GM23338 (cell line): ENCODE results near the gene ALG1L2.

Experiments
- CREB1 ChIP-seq: fragments of 250-450 bp; sonication (Bioruptor Pico); IDR thresholded peaks from 2 replicates; pipeline ENCODE4 v1.5.0; 2020; ENCODE audit warnings: low read depth, mild to moderate bottlenecking, moderate library complexity
- EZH2 ChIP-seq: fragments of 200-600 bp; sonication (generic); IDR thresholded peaks from one replicate; pipeline ENCODE4 v1.8.0; 2017; ENCODE audit warnings: antibody characterized with exemption, mild to moderate bottlenecking, low read depth; ENCODE audit not compliant: unreplicated experiment
- EZH2phosphoT487 ChIP-seq: fragments of 200-600 bp; sonication (generic); IDR thresholded peaks from one replicate; pipeline ENCODE4 v1.8.1; 2018; ENCODE audit warnings: antibody characterized with exemption; ENCODE audit not compliant: unreplicated experiment
- JUNB ChIP-seq: IDR thresholded peaks from one replicate; pipeline ENCODE4 v1.6.1; 2016; ENCODE audit warnings: antibody characterized with exemption; ENCODE audit not compliant: unreplicated experiment
- NANOG ChIP-seq: IDR thresholded peaks from 2 replicates; pipeline ENCODE4 v1.6.1; 2016; ENCODE audit warnings: antibody characterized with exemption, borderline replicate concordance
- POLR2AphosphoS5 ChIP-seq: IDR thresholded peaks from 2 replicates; pipeline ENCODE4 v1.6.1; 2016; ENCODE audit warnings: antibody characterized with exemption, low read depth
- REST ChIP-seq: IDR thresholded peaks from one replicate; pipeline ENCODE4 v1.6.1; 2018; ENCODE audit warnings: antibody characterized with exemption; ENCODE audit not compliant: unreplicated experiment
- STAT1 ChIP-seq: IDR thresholded peaks from one replicate; pipeline ENCODE4 v1.6.1; 2016; ENCODE audit warnings: antibody characterized with exemption; ENCODE audit not compliant: unreplicated experiment
- ZNF114 ChIP-seq: fragments of 250-450 bp; sonication (Bioruptor Pico); IDR thresholded peaks from 2 replicates; pipeline ENCODE4 v1.5.0; 2020; ENCODE audit warnings: mild to moderate bottlenecking, moderate library complexity
- ZNF331 ChIP-seq: fragments of 250-450 bp; sonication (Bioruptor Pico); IDR thresholded peaks from 2 replicates; pipeline ENCODE4 v1.5.0; 2020; ENCODE audit warnings: low read depth, mild to moderate bottlenecking, moderate library complexity
- ZNF462 ChIP-seq: fragments of 250-450 bp; sonication (Bioruptor Pico); IDR thresholded peaks from 2 replicates; pipeline ENCODE4 v1.5.0; 2020; ENCODE audit warnings: mild to moderate bottlenecking, moderate library complexity
- TF ChIP-seq, protein P1 (sequence below), 2 experiments: fragments of 200-600 bp in 1 of 2; sonication (generic) in 1 of 2; conservative IDR thresholded peaks; 2 replicates each; pipeline versions ENCODE4 v1.5.1 to v1.6.1; 2016 to 2017; ENCODE audit warnings: antibody characterized with exemption in 2 of 2, low read depth in 2 of 2, mild to moderate bottlenecking in 2 of 2, moderate library complexity in 1 of 2
- TF ChIP-seq, protein P2 (sequence below): IDR thresholded peaks from 2 replicates; pipeline ENCODE4 v1.6.1; 2016; ENCODE audit warnings: antibody characterized with exemption

DNA sequence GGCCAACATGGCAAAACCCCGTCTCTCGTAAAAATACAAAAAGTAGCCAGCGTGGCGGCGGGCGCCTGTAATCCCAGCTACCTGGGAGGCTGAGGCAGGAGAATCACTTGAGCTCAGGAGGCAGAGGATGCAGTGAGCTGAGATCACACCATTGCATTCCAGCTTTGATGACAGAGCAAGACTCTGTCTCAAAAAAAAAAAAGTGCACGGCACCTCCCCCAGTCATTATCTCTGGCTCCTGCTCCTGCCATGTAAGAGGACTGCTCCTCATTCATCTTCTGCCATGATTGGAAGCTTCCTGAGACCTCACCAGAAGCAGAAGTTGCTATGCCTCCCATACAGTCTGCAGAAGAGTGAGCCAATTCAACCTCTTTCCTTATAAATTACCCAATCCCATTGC lies 4.0 kb upstream of the ALG1L2 start:
- TF ChIP-seq, protein P1, sequence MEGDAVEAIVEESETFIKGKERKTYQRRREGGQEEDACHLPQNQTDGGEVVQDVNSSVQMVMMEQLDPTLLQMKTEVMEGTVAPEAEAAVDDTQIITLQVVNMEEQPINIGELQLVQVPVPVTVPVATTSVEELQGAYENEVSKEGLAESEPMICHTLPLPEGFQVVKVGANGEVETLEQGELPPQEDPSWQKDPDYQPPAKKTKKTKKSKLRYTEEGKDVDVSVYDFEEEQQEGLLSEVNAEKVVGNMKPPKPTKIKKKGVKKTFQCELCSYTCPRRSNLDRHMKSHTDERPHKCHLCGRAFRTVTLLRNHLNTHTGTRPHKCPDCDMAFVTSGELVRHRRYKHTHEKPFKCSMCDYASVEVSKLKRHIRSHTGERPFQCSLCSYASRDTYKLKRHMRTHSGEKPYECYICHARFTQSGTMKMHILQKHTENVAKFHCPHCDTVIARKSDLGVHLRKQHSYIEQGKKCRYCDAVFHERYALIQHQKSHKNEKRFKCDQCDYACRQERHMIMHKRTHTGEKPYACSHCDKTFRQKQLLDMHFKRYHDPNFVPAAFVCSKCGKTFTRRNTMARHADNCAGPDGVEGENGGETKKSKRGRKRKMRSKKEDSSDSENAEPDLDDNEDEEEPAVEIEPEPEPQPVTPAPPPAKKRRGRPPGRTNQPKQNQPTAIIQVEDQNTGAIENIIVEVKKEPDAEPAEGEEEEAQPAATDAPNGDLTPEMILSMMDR (conservative IDR thresholded peaks at IDR 0.05; ENCODE audit: low read depth in 2 of 2) = no peak
- TF ChIP-seq EZH2phosphoT487 (no peak), EZH2 (no peak), CREB1 (CRISPR knock-in tag) (no peak), STAT1 (no peak), REST (no peak), POLR2AphosphoS5 (no peak), JUNB (no peak), NANOG (no peak), ZNF114 (CRISPR knock-in tag) (no peak), ZNF331 (CRISPR knock-in tag) (no peak), ZNF462 (CRISPR knock-in tag) (no peak)
- TF ChIP-seq, protein P2, sequence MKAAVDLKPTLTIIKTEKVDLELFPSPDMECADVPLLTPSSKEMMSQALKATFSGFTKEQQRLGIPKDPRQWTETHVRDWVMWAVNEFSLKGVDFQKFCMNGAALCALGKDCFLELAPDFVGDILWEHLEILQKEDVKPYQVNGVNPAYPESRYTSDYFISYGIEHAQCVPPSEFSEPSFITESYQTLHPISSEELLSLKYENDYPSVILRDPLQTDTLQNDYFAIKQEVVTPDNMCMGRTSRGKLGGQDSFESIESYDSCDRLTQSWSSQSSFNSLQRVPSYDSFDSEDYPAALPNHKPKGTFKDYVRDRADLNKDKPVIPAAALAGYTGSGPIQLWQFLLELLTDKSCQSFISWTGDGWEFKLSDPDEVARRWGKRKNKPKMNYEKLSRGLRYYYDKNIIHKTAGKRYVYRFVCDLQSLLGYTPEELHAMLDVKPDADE = no peak
